ENCODE results near the gene ACBD6.

GRCh38 chr1:180431683-180432082 is 70.7 kb downstream of the ACBD6 start:
- no peak for TF ChIP-seq TAF1 (IDR thresholded peaks at IDR 0.05; ENCODE audit: borderline replicate concordance, insufficient read depth, low read length)
- TF ChIP-seq POLR2AphosphoS5 (IDR thresholded peaks at IDR 0.05; ENCODE audit: low read depth, low read length), result no peak
- no peak for TF ChIP-seq REST (IDR thresholded peaks at IDR 0.05; ENCODE audit: insufficient read depth in 1 of 2, low read depth in 2 of 2, low read length in 2 of 2)
- TF ChIP-seq SIN3A (IDR thresholded peaks at IDR 0.05; ENCODE audit: borderline replicate concordance, insufficient read depth, low read length), result no peak
